HG03280 (cell line): ENCODE measurements around the gene MRTFA.

Experiments used
- ATAC-seq: cut with Tn5 transposase; IDR thresholded peaks from one replicate; pipeline ENCODE4 v1.9.1; 2021; ENCODE audit warnings: mild to moderate bottlenecking, moderate library complexity; ENCODE audit not compliant: unreplicated experiment

Gene MRTFA

DNA sequence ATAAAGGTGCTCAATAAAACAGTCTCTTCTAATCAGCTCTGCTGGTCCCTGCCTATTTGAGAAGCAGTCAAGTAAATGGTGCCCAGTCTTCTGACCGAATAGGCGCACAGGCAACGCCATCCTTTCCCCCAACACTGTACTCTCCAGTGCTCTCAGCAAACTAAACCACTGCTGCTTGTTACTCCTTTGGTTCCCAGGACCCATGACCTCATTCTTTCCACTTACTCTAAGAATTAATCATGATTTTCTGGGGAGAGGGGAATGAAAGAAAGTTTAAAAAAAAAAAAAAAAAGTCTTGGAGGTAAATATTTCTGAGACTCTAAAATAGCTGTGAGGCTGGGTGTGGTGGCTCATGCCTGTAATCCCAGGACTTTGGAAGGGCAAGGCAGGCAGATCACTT is 202.4 kb downstream of the MRTFA start:
- ATAC-seq: no peak

DNA sequence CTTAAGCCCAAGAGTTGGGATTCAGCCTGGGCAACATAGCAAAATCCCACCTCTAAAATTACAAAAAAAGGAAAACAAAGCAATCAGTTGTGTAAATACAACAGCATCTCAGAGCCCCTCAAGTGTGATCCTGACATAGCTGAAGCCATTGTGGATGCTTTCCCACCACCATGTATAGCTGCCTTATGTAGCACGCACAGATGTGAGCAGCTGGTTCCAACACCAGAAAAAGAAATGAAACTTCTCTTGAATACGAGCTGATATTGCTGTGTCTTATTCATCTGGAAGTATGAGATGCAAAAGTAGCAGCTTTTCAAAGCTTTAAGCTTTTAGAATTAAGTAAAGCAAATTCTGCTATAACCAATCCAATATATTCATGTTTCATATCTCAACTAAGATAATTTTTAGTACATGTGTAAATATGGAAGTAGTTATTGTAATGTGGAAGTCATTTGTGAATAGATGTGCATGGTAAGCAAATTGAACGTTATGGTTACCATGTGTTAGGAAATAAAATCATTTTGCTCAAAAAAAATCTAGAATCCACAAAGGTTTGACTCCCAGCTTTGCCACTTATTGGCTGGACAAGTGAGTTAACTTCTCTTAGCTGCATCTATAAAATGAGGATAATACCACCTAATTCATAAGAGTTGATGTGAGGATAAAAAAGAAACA is 203.0 kb downstream of the MRTFA start:
- ATAC-seq: no peak

DNA sequence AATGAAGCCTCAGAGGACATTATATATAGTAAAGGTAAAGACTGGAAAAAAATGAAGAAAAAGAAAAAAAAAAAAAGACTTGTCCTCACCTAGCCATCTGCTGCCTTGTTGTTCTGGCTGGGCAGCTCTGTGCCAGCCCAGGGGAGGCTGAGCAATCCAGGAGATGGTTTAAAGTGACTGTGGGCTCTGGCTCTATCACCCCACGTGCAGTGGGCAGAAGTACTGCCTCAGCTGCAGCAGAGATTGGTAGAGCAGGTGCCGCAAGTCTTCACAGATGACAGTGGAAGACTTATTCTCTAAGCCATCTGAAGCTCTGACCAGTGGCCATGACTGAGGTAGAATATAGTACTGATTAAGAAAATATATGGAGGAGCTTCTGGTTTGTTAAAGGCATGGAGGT is 203.9 kb downstream of the MRTFA start:
- ATAC-seq: no peak

DNA sequence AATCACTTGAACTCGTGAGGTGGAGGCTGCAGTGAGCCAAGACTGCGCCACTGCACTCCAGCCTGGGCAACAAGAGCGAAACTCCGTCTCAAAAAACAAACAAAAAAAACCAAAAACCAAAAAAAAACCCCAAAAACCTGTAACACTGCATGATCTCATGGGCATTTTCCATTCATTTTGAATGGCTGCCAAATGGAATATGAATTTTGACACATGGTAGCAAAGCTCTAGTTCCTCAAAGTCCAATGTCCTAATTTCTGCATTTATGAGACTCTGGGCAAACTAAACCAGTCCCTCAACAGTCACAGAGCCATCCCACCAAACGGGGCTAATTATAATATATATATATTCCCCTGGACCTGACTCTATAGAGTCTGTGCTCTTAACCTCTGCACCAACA is 204.4 kb downstream of the MRTFA start:
- no peak for ATAC-seq

- ATAC-seq: no peak
Observed at GRCh38 chr22:40430991-40431390, 205.5 kb downstream of the MRTFA start.

- no peak for ATAC-seq
Observed at GRCh38 chr22:40429481-40429880, 207.0 kb downstream of the MRTFA start.

- ATAC-seq: no peak
Observed at GRCh38 chr22:40428796-40429195, 207.7 kb downstream of the MRTFA start.

GRCh38 chr22:40426594-40427333 is 209.8 kb downstream of the MRTFA start:
- ATAC-seq: no peak

- no peak for ATAC-seq
Observed at GRCh38 chr22:40425082-40425481, 211.4 kb downstream of the MRTFA start.

- no peak for ATAC-seq
Observed at GRCh38 chr22:40423882-40424640, 212.5 kb downstream of the MRTFA start.

DNA sequence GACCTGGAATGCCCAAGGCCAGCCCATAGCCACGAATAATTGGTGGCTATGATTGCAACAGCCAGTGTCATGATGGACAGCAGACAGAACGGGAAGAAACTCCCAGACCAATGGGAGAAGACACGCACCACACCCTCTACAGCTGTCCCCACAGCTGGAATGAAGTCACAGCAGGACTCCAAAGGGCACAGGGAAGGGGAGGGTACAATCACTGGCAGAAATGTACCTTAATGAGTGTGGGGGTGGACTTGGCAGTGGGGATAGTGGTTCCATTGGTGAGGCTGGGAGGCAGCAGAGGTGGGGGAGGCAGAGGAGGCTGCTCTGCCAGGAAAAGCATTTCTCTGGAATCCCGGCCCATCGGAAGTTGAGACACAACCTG is 213.2 kb downstream of the MRTFA start:
- no peak for ATAC-seq

DNA sequence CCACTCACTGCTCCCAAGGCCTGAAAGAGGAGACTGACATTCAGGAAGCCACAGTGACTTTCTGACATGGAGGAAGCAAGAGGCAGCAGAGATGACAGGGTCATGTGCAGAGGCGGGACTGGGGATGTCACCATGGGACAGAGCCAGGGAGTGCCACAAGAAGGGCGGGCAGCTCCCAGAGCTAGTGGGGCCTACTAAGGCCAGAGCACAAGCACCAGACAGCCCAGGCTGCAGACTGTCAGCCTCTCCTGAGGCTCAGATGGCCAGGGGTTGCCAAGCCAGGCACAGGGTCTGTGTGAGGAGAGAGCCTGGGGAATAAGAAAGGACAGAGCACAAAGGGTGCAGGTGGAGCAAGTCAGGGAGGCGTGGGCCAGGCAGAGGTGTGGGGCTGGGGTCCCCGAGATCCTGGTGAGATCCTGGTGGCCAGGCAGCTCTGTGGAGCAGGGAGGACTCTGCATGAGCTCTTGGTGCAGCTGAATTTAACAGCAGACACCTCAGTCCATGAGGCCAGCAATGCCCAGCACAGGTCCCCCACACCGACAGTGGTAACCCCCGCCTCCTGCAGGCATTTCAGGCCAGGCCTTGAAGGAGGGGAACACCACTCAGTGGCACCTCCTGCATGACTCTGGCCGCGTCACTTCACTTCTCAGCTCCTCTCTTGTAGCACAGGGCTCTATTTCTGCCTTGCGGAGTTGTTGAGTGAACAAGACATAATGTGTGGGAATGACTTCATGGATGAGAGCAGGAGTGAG is 213.8 kb downstream of the MRTFA start:
- no peak for ATAC-seq

GRCh38 chr22:40421941-40422340 is 214.6 kb downstream of the MRTFA start:
- no peak for ATAC-seq

DNA sequence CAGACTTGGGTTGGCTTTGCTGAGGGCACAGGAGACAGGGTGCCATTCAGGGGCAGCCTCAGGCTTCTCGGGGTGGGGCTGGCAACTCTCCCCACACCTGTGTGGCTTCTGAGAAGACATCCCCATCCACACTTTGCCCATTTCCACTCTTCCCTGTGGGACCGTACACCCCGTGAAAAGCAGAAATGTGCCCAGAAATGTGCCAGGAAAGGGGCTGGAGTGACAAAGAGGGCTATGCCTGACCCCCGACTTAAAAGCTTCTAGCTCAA is 215.5 kb downstream of the MRTFA start:
- no peak for ATAC-seq

DNA sequence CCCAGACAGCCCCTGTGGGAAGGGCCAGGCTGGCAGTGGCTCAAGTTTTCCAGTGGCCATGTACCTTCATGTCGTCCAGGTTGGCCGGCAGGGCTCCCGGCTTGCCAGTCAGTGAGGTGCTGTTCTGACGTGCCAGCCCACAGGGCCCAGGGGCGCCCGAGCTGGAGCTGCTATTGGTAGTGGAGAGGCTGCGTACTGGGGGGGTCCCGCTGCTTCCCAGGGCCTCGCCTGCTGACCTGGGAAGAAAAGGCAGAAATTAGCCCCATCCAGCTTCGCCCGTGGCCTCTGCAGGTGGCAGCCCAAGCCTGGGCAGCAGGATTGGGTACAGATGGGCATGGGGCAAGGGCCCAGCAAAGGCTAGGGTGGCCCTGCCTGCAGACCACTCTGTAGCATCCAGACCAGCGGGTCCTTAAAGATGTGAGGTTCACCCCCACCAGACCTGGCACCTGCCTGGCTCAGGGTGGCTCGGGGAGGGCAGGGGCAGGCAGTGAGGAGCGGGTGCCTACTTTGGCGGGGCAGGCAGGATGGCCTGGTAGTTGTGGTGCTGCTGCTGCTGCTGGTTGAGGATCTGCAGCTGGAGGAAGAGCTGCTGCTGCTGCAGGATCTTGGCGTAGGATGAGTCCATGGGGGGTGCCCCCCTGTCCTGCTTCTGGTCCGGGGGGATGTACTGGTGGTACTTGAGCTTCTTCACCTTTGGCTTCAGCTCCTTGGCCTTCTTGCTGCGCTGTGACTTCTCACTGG is 216.0 kb downstream of the MRTFA start:
- no peak for ATAC-seq

- no peak for ATAC-seq
Observed at GRCh38 chr22:40419718-40420117, 216.8 kb downstream of the MRTFA start.

DNA sequence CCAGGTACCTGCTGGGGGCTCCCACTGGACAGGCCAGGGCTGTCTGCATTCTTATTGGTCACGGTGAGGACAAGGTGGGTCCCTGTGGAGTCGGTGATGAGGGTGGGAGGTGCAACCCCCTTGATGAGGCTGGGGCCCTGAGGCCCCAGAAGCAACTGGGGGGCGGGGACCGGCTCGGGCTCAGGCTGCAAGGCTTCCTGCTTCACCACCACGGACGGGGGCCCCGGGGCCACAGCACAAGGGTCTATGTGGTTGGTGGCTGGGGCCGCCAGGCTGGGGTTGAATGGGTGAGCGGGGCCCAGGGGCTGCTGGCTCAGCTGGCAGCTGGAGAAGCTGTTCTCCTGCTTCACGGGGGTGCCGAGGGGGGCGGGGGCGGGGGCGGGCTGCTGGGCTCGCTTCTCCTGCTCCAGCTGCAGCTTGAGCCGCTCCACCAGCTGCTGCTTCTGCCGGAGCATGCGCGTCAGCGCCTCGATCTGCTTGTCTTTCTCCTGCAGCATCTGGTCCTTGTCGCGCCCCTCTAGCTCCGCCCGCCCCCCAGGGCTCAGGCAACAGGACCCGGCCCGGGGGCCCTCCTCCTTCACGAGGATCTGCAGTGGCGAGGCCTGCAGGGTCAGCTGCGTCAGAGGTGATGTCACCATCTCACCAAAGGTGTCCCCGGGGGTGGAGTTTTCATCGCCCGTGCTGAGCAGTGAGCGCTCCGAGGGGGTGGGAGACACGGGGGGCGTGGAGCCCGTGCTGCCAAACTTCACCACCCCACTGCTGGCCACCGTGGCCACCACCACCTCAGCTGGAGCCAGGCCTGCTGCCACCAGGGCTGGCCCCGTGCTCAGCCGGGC is 217.9 kb downstream of the MRTFA start:
- no peak for ATAC-seq

GRCh38 chr22:40417881-40418280 is 218.6 kb downstream of the MRTFA start:
- no peak for ATAC-seq

DNA sequence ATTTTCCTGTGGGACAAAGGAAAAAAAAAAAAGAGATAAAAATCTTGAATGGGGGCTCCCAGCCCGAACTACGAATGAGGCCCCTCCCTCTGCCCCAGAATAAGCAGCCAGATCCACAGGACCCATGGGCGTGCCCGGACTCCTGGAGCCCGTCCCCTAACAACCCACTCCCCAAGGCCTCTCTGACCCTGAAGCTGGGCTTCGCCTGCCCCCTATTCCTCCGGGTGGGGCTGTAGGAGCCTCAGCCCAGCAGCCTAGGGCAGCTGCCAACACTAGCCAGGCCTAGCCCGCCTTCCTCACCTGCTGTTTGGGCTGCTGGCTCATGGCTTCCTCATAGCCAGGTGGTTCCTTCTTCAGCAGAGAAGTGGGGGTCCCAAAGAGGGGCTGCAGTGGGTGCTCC is 219.5 kb downstream of the MRTFA start:
- ATAC-seq: no peak

- ATAC-seq: no peak
Observed at GRCh38 chr22:40416636-40417035, 219.9 kb downstream of the MRTFA start.
